GM19468 (cell line): ENCODE results near the gene PDE12.
A peak's percentile ranks its signal among the peaks of the same experiment; 100 is the strongest.
"Not testable (repeated sequence)": the region's sequence is repeated elsewhere in the genome, so short reads cannot be mapped to it uniquely, and the experiment has no call there.

Experiments used
- ATAC-seq: cut with Tn5 transposase; IDR thresholded peaks from one replicate; pipeline ENCODE4 v1.9.1; 2021; ENCODE audit warnings: mild to moderate bottlenecking, moderate library complexity, moderate number of reproducible peaks; ENCODE audit not compliant: unreplicated experiment; ENCODE audit errors: extremely low read depth

PDE12 gene

DNA sequence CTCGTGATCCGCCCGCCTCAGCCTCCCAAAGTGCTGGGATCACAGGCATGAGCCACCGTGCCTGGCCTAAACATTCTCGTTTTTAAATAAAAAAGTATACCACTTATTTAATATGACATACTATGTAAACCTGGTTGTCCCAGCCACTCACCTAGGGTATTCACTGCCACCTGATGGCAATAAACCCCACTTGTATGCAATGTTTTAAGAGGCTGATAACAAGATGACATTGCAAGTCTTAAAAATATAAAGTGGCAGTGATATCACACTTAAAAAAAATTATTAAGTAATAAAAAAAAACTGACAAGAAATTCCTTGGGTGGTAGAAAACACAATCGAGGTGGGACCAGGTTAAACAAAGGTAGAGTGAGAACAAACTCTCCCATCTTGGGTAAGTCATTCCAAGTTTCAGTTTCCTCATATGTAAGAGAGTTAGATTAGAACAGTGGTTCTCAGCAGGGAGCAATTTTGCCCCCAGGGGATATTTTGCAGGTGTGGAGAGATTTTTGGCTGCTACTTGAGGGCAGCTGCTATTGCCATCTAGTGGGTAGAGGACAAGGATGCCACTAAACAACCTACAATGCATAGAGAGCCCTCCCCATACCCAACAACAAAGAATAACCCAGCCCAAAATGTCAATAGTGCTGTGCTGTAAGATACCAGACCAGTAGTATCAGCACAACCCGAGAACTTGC, 26.5 kb downstream of the PDE12 start:
- ATAC-seq = no peak

DNA sequence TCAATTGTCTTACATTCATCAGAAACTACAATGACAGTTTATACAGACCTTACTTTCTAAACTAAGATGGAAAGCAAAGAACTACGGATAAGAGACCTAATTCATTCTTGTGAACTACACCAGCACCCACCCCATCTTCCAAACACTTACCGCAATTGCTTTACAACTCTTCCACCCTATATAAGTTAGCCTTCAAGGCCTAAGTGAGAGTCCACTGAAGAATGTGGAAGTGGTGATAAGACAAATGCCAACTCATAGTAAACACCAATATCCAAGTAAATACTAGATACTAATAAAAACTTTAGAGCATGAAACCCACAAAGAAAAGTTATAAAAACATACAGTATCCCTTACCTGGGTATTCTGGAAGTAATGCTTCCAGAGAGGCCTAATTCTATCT, 27.5 kb downstream of the PDE12 start:
- ATAC-seq = no peak

DNA sequence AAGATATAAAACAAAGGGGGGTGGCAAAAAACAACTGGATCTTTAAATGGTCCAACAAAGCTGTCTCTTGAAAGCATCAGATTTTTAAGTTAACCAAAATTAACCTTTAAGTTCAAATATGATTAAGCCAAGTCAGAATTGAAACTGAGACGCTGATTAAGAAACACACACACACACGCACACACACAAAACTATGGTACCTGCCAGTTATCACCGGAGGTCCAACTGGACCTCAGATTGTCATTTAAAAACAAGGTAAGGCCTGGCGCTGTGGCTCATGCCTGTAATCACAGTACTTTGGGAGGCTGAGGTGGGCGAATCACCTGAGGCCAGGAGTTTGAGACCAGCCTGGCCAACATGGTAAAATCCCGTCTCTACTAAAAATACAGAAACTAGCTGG, 30.7 kb downstream of the PDE12 start:
- no peak for ATAC-seq

DNA sequence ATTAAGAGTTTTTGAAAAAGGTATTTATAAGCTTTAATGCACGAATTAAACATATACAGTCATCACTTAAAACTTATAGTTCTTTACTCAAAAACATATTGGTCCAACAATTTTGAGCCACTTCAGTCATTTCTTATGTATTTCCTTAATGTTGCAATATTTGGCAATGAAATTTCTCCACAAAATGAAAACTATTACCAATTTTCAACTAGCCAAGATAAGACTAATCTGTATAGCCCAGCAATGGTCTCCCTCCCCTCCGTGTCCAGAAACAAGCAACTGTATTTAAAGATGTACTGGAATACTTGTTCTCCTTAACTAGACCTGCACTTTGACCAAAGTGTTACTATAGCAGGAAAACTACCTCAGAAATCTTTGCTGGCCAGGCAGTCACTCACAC, 31.8 kb downstream of the PDE12 start:
- ATAC-seq = no peak

DNA sequence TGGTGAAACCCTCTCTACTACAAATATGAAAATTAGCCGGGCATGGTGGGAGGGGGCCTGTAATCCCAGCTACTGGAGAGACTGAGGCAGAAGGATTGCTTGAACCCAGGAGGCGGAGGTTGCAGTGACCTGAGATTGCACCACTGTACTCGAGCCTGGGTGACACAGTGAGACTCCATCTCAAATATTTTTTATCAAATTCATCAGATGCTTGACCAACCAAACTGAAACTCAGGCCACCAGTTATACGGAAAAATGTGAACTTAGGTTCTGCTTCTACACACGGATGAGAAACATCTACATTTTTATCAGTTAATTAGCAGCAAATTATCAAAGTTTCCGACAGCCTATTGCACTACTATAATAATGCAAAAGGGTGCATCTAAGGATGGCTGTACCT, 36.2 kb downstream of the PDE12 start:
- no peak for ATAC-seq

DNA sequence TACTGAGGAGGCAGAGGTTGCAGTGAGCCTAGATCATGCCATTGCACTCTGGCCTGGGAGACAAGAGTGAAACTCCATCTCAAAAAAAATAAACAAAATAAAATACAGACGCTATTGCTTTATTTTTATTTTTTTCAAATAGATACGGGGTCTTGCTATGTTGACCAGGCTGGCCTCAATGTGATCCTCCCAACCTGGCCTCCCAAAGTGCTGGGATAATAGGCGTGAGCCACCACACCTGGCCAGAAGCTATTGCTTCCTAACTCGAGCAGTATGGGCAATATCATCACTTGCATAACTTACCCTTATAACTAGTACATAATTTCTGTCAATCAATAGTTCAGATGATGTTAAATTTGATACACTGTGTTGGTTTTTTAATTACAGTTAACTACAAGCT, 38.1 kb downstream of the PDE12 start:
- no peak for ATAC-seq

DNA sequence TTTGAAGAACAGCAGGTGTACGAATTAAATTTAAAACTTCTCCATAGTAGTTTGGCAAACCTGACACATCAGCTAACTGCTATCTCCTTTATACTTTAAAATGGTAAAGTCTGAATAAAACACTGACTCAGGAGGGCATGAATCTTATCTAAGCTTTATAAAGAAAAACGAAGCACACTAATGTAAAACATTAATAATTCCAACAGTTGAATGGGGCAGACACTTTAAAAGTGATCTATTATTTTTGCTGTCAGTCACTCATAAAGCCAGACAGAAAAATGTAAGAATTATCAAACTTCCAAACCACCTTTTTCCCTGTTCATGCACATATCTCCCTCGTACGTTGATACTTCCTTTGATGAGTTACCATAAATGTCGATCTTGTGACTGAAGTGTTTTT, 38.5 kb downstream of the PDE12 start:
- ATAC-seq = no peak

DNA sequence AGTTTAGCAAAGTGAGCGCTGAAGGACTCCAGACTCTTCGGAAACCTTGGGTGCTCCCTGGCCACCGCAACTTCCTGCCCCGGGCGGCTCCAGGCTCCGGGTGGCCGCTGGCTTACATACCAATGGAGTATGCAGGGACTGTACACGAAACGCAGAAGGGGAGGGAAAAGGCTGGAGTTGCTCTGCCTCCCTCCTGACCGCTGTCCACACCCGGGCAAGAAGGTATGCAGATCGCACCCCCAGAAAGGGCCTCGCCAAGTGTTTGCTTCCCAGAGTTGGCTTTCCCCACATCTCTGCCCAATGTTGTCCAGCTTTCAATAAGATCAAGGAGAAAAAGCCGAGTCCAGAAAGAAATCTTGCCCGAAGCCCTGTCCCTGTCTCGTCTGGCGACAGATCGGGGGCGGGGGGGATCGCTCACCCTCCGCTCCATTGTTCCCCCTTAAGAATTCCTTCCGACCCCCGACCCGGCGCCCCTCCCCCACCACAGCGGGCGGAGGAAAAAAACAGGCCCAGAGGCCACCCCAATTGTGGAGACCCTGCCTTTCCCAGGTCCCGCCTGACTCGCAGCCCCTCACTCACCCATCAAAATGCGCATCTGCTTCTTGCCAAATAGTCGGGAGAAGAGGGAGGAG, 40.5 kb downstream of the PDE12 start:
- no peak for ATAC-seq

DNA sequence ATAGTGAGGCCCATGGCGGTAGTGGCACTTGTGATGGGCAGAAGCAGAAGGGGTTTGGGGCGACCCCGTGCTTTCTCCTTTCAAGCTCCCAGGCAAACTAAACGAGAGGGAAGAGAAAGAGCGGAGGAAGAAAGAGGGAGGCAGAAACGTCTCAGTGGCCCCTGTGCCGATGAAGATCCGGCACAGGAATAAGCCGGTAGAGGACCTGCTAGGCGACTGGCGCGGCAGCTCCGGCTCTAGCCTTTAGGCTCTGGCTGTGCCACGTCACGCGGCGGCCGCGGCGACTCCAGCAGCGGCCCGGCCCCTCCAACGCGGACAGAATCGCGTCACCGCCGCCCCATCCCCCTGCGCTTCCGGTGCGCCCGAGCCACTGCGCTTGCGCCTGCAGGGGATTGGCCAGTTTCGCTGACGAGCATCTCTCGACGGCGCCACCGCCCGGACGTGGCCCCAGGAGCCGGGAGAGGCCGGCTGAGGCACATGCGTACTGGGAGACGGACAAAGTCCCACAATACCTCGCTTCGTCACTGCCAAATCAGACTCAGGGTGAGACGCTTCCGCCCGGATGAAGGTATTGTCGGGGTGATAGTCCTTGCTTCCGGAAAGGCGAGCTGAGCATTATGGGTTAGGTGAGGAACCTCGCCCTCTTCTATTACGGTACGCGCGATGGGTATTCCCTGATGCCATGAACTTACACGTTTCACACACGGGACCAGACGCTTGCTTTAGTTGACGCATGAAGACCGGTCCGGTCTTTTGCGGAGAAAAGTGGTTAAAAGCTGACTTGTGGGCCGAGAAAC, 41.3 kb downstream of the PDE12 start, which contains the start of gene ARF4:
Gene ARF4 (minus strand): TSS at position 218 of the 797 bp plus-strand sequence. CDS start 204 bp downstream, at position 14.
- peak; percentile 95 for ATAC-seq

DNA sequence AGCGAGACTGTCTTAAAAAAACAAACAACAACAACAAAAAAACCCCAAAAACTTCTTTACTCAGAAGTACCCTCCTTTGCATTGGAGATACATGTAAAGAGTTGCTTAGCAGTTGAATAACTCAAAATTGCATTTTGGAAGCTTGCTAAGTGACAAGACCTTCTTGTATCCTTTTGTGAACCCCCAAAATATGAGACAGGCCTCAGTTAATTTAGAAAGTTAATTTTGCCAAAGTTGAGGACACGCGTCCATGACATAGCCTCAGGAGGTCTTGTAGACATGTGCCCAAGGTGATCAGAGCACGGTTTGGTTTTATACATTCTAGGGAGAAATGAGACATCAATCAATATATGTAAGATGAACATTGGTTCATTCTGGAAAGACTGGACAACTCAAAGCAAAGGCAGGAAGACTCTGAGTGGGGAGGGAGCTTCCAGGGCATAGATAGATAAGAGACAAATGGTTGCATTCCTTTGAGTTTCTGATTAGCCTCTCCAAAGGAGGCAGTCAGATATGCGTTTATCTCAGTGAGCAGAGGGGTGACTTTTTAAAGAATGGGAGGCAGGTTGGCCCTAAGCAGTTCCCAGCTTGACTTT, 42.8 kb downstream of the PDE12 start:
- ATAC-seq = no peak

DNA sequence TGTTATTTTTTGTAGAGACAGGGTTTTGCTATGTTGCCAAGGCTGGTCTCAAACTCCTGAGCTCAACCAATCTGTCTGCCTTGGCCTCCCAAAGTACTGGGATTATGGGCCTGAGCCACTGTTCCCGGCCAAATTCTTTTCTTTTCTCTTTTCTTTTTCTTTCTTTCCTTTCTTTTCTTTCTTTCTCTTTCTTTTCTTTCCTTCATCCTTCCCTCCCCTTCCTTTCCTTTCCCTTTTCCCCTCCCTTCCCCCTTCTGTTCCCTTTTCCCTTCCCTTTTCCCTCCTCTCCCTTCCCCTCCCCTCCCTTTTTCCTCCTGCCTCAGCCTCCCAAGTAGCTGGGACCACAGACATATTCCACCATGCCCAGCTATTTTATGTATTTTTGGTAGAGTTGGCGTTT, 44.1 kb downstream of the PDE12 start:
- no peak for ATAC-seq

DNA sequence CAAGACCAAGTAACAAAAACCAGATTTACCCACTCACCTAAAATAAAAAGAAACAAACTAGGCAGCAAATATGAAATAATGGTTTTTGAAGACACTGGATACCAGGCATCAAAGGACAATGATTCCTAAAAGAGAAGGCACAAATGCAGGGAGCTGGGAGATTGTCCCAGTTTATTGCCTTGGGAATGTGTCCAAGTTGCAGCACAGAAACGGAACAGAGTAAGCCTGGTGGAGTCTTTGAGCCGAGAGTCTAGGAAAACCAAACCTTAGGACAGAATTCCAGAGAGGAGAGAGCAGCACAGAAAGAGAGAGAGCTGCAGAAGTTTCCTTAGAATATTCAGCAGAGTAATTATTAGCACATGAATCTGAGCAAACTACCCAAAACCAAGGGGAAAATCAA, 48.9 kb downstream of the PDE12 start:
- ATAC-seq = no peak

DNA sequence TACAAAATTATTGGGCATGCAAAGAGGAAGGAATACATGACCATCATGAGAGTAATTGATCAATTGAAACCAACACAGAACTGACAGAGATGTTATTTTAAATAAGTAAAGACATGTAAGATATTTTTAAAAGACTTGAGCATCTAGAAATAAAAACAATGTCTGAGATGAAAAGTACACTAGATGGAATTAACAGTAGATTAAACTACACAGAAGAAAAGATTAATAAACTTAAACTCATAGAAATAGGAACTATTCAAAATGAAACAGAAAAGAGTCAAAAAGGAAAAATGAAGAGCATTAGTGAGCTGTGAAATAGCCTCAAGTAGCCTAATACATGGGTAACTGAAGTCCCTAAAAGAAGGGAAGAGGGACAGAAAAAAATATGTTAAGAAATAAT, 49.6 kb downstream of the PDE12 start:
- ATAC-seq = no peak

DNA sequence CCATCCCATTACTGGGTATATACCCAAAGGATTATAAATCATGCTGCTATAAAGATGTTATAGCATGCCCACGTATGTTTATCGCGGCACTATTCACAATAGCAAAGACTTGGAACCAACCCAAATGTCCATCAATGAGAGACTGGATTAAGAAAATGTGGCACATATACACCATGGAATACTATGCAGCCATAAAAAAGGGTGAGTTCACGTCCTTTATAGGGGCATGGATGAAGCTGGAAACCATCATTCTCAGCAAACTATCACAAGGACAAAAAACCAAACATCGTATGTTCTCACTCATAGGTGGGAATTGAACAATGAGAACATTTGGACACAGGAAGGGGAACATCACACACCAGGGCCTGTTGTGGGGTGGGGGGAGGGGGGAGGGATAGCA, 55.8 kb downstream of the PDE12 start:
- not testable (repeated sequence) for ATAC-seq

DNA sequence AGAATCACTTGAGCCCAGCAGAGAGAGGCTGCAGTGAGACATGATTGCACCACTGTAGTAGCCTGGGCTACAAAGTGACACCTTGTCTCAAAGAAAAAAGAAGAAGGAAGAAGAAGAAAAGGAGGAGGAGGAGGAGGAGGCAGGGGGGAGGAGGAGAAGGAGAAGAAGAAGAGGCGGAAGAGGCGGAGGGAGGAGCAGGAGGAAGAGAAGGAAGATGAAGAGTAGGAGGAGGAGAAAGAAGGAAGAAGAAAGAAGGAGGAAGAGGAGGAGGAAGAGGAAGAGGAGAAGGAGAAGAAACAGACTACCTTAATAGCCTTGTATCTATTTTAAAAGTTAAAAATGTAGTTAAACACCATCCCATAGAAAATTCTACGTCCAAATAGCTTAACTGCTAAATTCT, 60.2 kb downstream of the PDE12 start:
- no peak for ATAC-seq
